Measurements from ENCODE around the gene EOMES. TPM values are rescaled to one million over a fixed set of nuclear protein-coding genes. Genes with fewer than 3 reads are reported as not detected.

The EOMES gene
- total RNA-seq, 6 donors from 2014 or later: 0.44 to 2.1 (median 1.1) TPM

DNA sequence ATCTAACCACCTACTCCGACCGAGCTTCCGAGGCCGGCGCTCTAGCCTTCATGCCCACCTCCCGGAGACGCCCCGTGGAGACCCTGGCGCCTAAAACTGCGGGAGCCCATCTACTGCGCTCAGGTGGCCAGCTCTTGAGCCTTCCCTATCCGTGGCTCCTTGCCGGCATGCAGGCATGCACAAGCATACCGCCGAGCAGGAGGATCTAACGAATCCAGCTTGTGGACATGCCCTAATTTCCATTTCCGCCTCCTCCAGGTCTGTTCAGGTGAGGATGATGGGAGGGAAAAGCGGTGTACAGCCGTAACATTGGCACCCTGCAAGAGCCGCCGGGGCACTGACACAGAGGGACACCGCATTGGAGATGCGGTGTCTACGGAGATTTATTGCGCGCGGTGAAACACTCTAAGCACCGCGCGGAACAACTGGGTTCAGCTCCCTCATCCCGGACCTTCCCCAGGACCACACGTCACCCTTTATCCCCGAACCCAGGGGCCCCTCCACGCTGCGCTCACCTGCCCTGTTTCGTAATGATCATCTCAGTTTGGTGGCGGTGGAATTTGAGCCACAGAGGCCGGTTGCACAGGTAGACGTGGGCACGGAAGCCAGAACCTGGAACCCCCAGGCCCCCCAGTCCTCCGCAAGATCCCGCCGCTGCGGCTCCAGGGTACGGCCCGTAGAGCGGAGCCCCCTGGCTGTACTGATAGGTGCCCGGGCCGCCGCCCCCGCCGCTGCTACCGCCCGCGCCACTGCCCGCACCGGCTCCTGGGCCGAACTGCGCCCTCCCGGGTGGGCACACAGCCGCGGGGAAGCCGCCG, 1.0 kb downstream of the EOMES start:
- no peaks in the 10 kb centered on the region for H3K9me3 ChIP-seq
- ATAC-seq (ENCODE audit: low FRiP score in 2 of 2) (peak in 1 of 2 donors; percentile 58), DNase-seq (peak in 1 of 2 donors; percentile 88)
- TF ChIP-seq, protein P1, sequence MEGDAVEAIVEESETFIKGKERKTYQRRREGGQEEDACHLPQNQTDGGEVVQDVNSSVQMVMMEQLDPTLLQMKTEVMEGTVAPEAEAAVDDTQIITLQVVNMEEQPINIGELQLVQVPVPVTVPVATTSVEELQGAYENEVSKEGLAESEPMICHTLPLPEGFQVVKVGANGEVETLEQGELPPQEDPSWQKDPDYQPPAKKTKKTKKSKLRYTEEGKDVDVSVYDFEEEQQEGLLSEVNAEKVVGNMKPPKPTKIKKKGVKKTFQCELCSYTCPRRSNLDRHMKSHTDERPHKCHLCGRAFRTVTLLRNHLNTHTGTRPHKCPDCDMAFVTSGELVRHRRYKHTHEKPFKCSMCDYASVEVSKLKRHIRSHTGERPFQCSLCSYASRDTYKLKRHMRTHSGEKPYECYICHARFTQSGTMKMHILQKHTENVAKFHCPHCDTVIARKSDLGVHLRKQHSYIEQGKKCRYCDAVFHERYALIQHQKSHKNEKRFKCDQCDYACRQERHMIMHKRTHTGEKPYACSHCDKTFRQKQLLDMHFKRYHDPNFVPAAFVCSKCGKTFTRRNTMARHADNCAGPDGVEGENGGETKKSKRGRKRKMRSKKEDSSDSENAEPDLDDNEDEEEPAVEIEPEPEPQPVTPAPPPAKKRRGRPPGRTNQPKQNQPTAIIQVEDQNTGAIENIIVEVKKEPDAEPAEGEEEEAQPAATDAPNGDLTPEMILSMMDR (IDR thresholded peaks at IDR 0.05): peak in 1 of 6 experiments; percentile 16
- TF ChIP-seq POLR2AphosphoS5 (IDR thresholded peaks at IDR 0.05): no peak
- H3K27me3 ChIP-seq: peaks cover 0 to 41% (median 18%) of the 10 kb centered on the region in 4 donors
- H3K27ac ChIP-seq: peak overlapping the region in 1 of 4 donors; percentile 70
- WGBS, 2 donors: 1 to 2% methylated on average over 12 to 49 of the region's 64 CpGs
- H3K4me1 ChIP-seq: peaks cover 17 to 43% (median 30%) of the 10 kb centered on the region in 4 donors
- H3K4me3 ChIP-seq: peak overlapping the region; percentile 3 to 52 (median 42)
- H3K36me3 ChIP-seq: no peaks in the 10 kb centered on the region

DNA sequence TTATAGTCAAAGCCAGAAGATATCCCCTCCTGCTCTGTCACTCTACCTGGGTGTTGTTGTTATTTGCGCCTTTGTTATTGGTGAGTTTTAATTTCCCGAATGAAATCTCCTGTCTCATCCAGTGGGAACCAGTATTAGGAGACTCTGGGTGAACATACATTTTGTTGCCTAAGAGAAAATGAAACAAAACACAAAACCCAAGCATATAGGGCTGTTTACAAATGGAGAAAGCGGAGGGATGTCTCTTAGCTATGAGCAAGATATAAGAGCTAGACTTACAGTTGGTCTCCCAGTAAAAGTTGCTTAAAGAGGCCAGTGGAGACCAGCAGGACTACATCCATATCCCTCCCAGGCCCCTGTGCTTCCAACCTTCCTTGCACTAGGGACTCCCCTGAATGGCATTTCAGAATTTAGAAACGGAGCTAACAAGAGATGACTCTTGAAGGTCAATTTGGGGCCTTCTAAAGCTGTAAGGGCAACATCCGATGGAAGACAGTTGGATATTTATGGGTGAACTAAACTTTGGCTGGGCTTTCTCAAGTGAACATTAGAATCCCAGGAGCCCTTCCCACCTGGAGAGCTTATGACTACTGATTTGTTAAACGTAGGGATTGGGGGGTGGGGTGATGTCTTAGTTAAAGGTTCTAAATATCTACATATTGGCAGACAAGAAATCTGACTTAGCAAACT, 2.7 kb downstream of the EOMES start:
- 60 to 62% methylated on average over 6 of the region's 6 CpGs for WGBS, 2 donors

DNA sequence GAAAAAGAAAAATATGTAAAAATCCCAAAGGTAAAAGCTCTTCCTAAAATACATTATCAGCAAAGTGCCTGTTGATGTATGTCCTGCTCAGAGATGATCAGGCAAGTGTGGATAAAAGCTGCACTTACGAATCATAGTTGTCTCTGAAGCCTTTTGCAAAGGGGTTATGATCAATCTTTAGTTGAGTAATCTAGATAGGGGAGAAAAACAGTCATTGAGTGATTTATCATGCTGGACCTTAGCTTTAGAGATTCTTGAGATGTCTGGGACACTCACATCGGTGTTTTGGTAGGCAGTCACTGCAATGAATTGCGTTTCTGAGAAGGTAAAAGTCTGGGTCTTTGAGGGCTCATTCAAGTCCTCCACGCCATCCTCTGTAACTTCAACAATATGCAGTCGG, 3.7 kb downstream of the EOMES start:
- TF ChIP-seq POLR2AphosphoS5 (IDR thresholded peaks at IDR 0.05): no peak
- TF ChIP-seq, protein P1 (IDR thresholded peaks at IDR 0.05): no peak
- no peak for TF ChIP-seq POLR2A (IDR thresholded peaks at IDR 0.05)
- no peak for TF ChIP-seq EP300 (IDR thresholded peaks at IDR 0.05)
- Histone ChIP-seq H3K4me3 (no peak overlapping the region), H3K27me3 (peaks cover 0 to 45% (median 23%) of the 10 kb centered on the region in 4 donors), H3K9me3 (no peaks in the 10 kb centered on the region), H3K36me3 (no peaks in the 10 kb centered on the region), H3K4me1 (peaks cover 37 to 50% (median 48%) of the 10 kb centered on the region in 4 donors), H3K27ac (no peak overlapping the region)
- WGBS, 2 donors: 53 to 59% methylated on average over 5 of the region's 5 CpGs
- DNase-seq: no peak
- ATAC-seq (ENCODE audit: low FRiP score in 2 of 2): no peak

More for the DNA sequence above, 2.7 kb downstream of the EOMES start:
- TF ChIP-seq EP300 (IDR thresholded peaks at IDR 0.05): no peak
- TF ChIP-seq POLR2AphosphoS5 (IDR thresholded peaks at IDR 0.05): no peak
- TF ChIP-seq POLR2A (IDR thresholded peaks at IDR 0.05): no peak
- TF ChIP-seq, protein P1 (IDR thresholded peaks at IDR 0.05): no peak
- no peak for DNase-seq
- no peak for ATAC-seq (ENCODE audit: low FRiP score in 2 of 2)
- no peaks in the 10 kb centered on the region for H3K36me3 ChIP-seq
- H3K4me1 ChIP-seq: peaks cover 27 to 50% (median 43%) of the 10 kb centered on the region in 4 donors
- no peak overlapping the region for H3K4me3 ChIP-seq
- peaks cover 0 to 46% (median 19%) of the 10 kb centered on the region in 4 donors for H3K27me3 ChIP-seq
- no peaks in the 10 kb centered on the region for H3K9me3 ChIP-seq
- H3K27ac ChIP-seq: no peak overlapping the region

DNA sequence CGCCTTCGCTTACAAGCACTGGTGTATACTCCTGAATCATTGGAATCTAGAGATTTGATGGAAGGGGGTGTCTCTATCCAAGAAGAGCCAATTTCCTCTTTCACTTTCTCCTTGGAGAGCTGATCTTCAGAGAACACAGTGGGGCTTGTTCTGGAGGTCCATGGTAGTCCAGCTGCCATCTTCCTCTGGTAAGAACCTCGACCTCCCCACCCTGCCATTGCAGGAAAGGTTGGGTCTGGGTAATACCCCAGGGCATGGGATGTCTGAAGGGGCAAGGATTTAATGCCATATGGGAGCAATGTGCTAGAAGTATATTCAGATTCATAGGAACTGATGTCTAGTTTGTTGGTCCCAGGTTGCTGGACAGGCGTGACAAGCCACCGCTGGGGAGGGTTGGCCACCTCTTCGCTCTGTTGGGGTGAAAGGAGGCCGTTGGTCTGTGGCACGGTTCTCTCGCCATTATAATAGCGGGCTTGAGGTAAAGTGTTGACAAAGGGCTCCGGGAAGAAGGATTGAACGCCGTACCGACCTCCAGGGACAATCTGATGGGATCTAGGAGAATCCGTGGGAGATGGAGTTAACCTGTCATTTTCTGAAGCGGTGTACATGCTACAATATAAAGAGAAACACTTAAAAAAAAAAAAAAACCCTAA, 4.8 kb downstream of the EOMES start:
- ATAC-seq (ENCODE audit: low FRiP score in 2 of 2) (no peak), DNase-seq (no peak)
- Histone ChIP-seq H3K9me3 (no peaks in the 10 kb centered on the region), H3K27me3 (peaks cover 0 to 49% (median 21%) of the 10 kb centered on the region in 4 donors), H3K4me1 (peaks cover 40 to 51% (median 47%) of the 10 kb centered on the region in 4 donors), H3K27ac (no peak overlapping the region), H3K4me3 (no peak overlapping the region), H3K36me3 (no peaks in the 10 kb centered on the region)
- TF ChIP-seq EP300 (IDR thresholded peaks at IDR 0.05) (no peak), POLR2A (IDR thresholded peaks at IDR 0.05) (no peak), POLR2AphosphoS5 (IDR thresholded peaks at IDR 0.05) (no peak)
- TF ChIP-seq, protein P1 (IDR thresholded peaks at IDR 0.05): no peak
- 76 to 80% methylated on average over 16 of the region's 16 CpGs for WGBS, 2 donors

Data from upper lobe of left lung (tissue), 6 donors.